ENCODE results near the gene LIPF. TPM values are rescaled to one million over a fixed set of nuclear protein-coding genes. Genes with fewer than 3 reads are reported as not detected.

The LIPF gene
- total RNA-seq, 1 experiment from 2014 or later = not detected

DNA sequence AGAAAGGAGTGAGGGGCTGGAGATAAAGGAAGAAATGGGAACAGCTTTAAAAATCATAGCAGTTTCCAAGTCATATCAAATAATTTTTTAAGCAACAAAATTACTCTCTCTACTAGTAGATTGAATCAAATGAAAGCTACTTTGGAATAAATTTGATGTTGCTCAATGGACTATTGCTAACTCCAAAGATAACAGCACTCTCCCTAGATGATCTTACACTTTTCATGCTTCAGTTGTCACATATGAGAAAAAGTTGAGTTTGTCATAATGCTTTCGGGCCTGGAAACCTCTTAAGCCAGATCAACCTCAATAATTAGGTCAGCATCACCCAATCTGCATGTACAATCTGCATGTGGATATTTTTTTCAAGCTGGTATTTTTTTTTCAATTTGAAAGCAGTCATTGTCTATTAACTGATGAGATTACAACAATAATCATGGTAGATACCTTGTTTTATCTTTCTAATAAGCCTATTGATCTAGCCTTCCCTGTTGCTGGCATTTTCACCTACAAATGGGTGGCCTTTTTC lies 46.4 kb upstream of the LIPF start:
- no peaks in the 10 kb centered on the region for H3K79me2 ChIP-seq (ENCODE audit: insufficient read depth, low read length)
- no peak overlapping the region for H3K4me2 ChIP-seq (ENCODE audit: low read length)
- peaks cover 5% of the 10 kb centered on the region; the same call in 1 of the 2 replicates for H3K9me2 ChIP-seq (ENCODE audit: insufficient read depth)
- TF ChIP-seq CTCF (IDR thresholded peaks at IDR 0.05 in 2 of 3, conservative IDR thresholded peaks at IDR 0.05 in 1 of 3; ENCODE audit: borderline replicate concordance in 1 of 3, insufficient read depth in 1 of 3, low read depth in 2 of 3, low read length in 2 of 3) = no peak
- no peak for TF ChIP-seq CEBPB (IDR thresholded peaks at IDR 0.05; ENCODE audit: low read depth)
- no peak for TF ChIP-seq JUND (IDR thresholded peaks at IDR 0.05)
- TF ChIP-seq, protein P1, sequence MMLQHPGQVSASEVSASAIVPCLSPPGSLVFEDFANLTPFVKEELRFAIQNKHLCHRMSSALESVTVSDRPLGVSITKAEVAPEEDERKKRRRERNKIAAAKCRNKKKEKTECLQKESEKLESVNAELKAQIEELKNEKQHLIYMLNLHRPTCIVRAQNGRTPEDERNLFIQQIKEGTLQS (IDR thresholded peaks at IDR 0.05) = no peak
- TF ChIP-seq FOSL1 (IDR thresholded peaks at IDR 0.05; ENCODE audit: low read depth) = no peak
- no peak for TF ChIP-seq ZBTB33 (IDR thresholded peaks at IDR 0.05; ENCODE audit: extremely low read depth, insufficient replicate concordance, low read length)
- TF ChIP-seq SP1 (IDR thresholded peaks at IDR 0.05; ENCODE audit: low read depth) = no peak
- H3K9ac ChIP-seq (ENCODE audit: low read length) = no peak overlapping the region
- RAD21 ChIA-PET (ENCODE audit: low non-redundant PET in 1 of 2, low total read pairs in 2 of 2, uncharacterized antibody in 2 of 2, unreplicated experiment in 2 of 2) = no interaction called here
- no peak overlapping the region for H3K4me3 ChIP-seq (replicated peaks in 1 of 2; ENCODE audit: low read depth in 1 of 2, low read length in 2 of 2)
- intact Hi-C loops (cut with micrococcal nuclease) = no loop called here
- BruUV-seq (replicated peaks) = no TSS peak
- H2AFZ ChIP-seq (ENCODE audit: low read depth, low read length, poor library complexity, severe bottlenecking) = no peak overlapping the region
- ATAC-seq (no peak), DNase-seq (ENCODE audit: low read depth, low spot score) (no peak)
- H3K27me3 ChIP-seq (ENCODE audit: insufficient read depth, low read length) = no peaks in the 10 kb centered on the region
- no peaks in the 10 kb centered on the region for H3K9me3 ChIP-seq (ENCODE audit: control insufficient read depth in 1 of 2, insufficient read depth in 1 of 2, low read depth in 1 of 2, low read length in 2 of 2)
- no peak overlapping the region for H3K27ac ChIP-seq (ENCODE audit: low read depth, low read length)
- POLR2A ChIA-PET = no interaction called here
- H4K20me1 ChIP-seq (ENCODE audit: insufficient read depth) = no peaks in the 10 kb centered on the region
- CTCF ChIA-PET = interaction anchor here (1.1 kb wide), 1 partner anchor 52 kb away, joined by 3 read pairs; no protein-coding TSS in a partner anchor
- H3K4me1 ChIP-seq (ENCODE audit: control insufficient read depth in 1 of 2, insufficient read depth in 2 of 2, low read length in 2 of 2) = no peaks in the 10 kb centered on the region
- H3K36me3 ChIP-seq (ENCODE audit: control insufficient read depth in 1 of 2, insufficient read depth in 2 of 2, low read length in 2 of 2) = no peaks in the 10 kb centered on the region

Measured in HCT116 (cell line).